ENCODE results near the gene RAB24.

- no peak for TF ChIP-seq POLR2A (IDR thresholded peaks at IDR 0.05; ENCODE audit: low read depth, low read length)
- no peak for TF ChIP-seq POLR2AphosphoS5 (IDR thresholded peaks at IDR 0.05; ENCODE audit: low read depth, low read length)
- TF ChIP-seq TAF1 (IDR thresholded peaks at IDR 0.05; ENCODE audit: borderline replicate concordance, low read depth, low read length), result no peak
These were observed 33.3 kb upstream of the RAB24 start for GRCh38 chr5:177336603-177337494.

Data from GM12892 (cell line).